SKM-1 (cell line): ENCODE data around the gene SLC16A3.
"Not testable (repeated sequence)": the region's sequence is repeated elsewhere in the genome, so short reads cannot be mapped to it uniquely, and the experiment has no call there.

Source experiments
- DNase-seq: peaks from one replicate; lab custom pipeline; 2025; ENCODE audit not compliant: unreplicated experiment; lab: John Stamatoyannopoulos, UW

The SLC16A3 gene

DNA sequence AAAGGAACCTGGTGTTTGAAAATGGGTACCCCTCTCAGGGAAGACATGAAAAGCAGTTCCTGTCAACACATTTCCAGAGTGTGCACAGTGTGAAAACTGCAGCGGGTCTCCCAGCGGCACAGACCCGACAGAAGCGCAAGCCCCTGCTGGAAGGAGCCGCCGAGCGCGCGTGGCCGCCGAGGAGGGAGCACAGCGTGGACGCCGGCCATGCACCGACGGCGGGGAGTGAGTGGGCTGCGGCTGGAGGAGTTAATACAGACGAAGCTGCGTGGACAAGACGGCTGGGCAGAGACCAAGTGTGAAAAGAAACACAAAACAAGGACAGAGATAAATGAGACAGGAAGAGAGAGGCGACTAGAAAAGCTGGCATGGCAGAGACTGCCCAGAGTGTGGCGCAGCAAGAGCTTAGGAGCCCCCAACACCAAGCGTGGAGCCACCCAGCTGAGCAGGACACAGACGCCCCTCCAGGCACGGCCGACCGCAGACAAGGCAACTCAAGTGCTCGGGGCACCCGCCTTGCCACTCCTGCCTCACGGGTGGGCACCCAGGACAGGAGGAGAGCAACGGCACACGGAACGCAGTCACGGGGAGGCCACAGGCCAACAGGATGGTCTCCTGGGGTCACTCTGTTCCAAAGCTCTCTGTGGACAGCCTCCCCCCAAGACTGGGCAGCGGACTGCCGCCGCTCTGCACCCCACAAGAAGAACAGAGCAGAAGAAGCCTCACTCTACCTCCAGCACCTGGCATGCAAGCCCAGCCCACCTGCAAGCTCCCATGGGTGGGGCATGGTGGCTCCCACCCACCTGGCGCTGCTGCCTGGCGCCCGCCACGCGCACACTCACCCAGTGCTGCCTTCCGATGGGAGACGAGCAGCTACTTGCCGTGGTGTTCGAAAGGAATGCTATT lies 16.5 kb downstream of the SLC16A3 start:
- DNase-seq = no peak

DNA sequence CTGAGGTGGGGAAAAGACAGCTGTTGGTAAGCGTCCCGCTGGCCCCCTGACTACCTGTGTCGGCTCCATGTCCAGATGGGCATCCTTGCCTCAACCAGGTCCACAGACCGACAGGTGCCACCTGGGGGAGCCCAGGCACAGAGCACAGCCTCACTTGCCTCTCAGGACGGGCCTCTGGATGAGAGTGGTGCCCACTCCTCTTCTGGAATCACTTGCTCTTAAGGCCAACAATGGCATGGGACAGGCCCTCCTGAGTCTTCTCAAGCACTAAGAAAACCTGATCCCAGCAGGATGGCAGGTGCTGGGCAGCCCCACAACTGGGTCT lies 17.2 kb downstream of the SLC16A3 start:
- no peak for DNase-seq

DNA sequence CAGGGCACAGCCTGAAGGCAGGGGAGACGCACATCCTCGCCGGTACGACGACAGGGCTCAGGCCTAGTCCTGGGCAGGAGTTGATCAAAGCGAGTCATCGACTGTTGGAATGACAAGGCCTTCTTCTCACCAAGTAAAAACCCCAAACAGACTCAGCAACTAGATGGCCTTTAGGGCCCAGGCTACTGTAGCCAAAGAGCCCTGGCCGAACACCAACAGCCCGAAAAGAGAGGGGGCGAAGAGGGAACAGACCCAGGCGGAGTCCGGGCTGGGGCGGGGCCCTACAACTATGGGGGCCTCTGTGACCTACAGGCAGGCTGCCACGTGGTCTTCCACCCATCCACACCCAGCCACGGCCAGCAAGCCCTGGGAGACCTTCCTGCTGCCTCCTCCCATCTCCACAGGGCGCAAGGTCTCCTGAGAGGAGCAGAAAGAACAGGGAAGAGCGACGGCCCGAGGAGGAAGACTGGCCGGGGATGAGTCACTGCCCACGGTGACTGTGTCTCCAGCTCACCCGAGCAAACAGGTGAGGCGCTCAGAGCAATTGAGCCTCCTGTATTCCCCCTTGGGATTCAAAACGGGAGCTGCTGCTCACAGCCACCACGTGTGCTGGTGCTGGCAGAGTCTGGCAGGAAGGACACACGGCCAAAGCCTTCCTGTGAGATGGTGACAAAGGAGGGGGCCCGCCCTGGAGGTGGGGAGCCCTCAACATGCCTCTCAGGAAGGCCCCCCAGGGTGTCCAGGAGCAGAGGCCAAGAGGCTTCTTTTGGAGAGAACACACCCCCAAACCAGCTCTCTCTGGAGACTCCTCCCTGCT lies 17.7 kb downstream of the SLC16A3 start:
- DNase-seq = no peak

DNA sequence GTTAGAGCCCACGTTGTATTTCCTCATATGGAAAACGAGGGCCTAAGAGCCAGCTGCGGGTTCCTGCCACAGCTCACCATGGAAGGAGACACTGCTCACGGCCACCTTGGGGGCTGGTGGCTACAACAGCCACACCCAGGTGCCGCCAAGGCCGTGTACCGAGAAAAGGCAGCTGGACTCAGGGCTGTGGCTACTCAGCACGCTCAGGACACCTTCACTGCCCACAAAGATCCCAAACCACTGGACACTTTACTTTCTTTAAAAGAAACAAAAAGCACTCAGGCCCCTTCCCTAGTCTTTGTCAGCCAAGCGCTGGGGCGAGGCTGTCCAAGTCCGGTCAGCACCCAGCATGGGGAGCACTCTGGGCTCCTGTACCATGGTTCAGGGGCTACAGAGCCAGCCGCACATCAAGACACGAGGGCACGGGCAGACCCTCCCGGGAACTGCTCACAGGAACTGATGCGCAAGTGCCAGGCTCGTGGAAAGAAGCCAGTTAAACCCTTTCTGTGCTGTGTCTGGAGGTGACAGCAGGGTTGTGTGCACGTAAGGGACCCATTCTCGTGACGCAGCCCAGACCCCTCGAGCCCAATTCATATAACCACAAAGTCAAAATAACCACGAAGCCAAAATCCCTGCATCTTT lies 18.5 kb downstream of the SLC16A3 start:
- no peak for DNase-seq

DNA sequence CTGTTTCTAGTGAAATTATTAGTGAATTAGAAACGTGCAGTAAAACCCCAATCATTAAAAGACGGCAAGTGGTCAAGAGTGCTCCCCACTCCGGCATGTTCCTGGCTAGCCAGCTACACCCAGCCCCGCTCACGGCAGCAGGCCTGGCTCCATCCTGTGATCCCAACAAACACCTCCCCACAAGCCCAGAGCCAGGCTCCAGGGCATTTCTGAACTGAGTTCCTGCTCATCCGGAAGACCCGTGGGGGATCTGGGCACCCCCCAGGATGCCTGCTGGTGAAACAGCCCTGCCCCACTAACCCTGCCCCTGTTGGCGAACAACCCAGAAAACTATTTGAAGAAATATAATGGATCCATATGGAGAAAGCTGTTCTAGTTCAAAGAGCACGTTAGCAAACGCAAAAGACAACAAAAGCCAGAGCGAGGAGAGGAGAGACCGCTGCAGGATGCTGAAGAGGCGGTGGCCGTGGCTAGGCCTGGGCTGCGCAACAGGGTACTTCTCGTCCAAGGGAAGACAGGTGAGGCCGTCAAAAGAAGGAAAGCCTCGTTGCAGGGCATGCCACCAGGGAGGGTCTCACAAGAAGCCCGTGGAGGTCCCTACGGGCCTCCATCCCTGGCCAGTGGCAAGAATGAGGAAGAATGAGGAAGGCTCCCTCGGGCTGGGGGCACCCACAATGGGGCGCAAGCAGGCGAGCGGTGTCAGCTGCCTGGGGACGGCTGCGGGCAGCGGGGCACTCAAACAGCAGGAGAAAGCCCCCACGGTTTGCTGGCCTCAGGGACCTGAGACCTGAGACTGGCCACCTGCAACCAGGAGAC lies 19.2 kb downstream of the SLC16A3 start:
- no peak for DNase-seq

DNA sequence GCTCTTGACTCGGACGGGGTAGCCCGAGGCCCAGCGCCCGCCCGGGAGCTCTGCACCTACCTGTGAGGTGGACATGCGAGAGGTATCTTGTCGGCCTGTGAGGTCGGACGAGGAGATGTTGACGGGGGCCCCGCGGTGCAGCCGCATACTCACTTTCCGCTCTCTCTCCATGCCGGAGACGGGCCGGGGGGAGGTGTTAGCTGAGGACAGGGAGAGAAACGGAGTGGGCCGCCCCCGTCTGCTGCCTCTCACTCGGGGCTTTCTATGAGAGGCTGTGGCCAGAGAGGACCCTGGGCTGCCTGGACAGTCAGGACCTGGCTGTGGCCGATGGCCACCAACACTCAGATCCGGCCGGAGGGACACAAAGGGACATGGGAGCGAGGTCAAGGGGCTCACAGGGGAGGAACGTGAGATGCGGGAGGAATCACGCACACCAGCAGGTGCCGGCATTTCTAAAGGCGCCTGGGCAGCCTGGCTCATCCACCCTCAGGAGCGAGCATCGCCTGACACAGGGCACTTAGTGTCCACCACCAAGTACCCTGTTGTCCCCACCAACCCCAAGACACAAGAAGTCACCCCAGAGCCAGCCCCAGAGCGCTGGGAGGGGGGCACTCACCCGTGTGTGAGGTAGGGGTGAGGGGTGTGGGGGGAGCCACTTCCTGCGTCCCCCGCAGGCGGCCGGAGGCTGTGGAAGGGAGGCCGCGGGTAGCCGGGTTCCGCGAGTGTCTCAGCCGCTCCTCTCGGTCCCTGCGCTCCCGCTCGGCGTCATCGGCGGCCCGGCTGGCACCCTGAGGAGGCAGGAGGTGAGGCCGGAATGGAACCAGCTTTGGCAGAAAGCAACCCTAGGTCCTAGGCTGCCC lies 20.2 kb downstream of the SLC16A3 start:
- DNase-seq = no peak

DNA sequence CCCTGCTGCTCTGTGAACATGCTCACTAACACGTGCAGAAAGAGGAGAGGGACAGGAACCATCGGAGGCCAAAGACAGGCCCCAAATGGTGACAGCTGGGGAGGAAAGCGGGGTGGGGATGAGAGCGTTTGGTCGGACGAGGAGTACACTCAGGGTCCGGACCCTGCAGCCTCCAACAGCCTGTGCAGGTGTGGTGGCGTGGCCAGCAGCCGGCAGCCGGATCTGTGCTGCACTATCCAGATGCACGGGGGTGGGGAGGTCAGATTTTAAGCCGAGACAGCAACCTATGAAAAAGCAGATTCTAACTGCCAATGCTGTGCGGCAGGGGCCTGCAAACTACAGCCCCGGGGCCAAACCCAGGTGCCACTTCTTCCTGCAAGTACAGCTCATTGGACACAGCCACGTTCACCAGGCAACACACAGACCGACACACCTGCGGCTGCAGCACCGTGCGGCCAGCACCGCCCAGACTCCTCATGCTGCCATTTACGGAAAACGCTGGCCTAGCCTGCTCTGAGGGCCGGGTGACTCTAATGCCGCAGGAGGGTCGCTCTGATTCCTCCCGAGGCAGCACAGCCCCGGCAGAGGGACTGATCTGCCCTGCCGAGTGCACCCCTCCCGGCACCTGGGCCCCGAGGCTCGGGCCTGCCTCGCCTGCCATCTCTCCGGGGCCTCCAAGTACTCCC lies 21.2 kb downstream of the SLC16A3 start:
- no peak for DNase-seq

DNA sequence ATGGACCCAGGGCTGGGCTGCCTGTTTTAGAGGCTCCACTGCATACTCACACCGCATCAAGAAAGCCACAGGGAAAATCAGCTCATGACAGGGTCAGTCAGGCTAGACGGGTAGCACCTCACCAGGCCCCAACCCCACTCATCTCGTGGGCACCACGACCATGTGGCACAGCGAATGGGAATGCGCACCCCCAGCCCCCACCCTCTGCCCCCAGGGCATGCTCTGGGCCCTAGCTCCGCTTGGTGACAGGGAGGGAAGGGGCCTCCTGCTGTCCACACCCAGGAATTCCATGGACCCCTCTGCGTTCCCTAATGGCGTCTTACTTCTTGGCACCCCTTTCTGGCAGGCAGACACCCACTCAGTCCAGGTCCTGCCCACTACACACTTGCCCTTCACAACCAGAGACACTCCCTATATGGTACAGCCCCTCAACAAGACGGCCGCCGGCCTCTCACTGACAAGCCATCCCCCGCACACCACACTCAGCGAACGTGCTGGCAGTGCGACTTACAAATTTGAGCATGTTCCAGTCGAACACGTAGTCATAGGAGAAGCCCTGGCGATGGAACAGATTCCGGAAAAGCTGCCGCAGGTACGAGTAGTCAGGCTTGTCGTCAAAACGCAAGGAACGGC lies 22.1 kb downstream of the SLC16A3 start:
- no peak for DNase-seq

DNA sequence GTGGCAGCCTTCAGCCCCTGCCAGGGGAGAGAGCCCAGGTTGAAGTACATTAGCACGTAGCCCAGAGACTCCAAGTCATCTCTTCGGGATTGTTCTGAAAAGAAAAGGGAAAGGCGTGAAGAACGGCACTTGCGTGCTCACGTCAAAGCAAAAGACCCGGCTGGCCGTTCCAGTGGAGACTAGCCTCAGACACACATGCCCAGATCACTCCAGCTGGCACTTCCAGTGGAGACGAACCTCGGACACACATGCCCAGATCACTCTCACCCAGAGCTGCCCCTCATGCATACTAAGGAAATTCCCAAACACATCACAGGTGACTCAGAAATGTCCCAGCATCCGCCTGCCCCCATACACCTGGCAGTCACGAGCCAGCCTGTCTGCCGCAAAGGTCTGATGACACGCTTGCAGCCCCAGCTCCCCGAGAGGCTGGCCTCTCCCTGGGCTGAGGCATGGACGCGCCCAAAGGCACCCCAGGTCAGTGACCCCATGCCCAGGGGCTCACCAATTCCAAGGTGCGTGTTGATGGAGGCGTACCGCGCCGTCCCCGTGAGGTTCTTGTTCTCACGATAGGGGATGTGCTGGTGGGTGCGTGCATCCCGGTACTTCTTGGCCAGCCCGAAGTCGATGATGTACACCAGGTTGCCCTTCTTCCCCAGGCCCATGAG lies 23.8 kb downstream of the SLC16A3 start:
- DNase-seq = no peak

DNA sequence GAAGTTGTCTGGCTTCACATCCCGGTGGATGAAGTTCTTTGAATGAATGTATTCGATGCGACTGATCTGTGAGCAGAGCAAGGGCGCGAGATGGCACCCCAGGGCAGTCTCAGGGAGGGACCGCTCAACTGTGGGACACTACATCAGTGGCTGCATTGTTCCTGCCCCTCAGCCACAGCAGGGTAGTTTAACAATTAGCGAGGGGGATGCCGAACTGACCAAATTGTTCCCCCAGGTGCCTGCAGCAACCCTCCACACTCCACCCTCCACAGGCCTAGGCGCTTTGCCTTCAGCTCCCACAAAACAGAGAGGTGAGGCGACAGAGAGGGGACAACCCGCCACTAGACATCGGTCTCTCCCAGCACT lies 24.3 kb downstream of the SLC16A3 start:
- no peak for DNase-seq

DNA sequence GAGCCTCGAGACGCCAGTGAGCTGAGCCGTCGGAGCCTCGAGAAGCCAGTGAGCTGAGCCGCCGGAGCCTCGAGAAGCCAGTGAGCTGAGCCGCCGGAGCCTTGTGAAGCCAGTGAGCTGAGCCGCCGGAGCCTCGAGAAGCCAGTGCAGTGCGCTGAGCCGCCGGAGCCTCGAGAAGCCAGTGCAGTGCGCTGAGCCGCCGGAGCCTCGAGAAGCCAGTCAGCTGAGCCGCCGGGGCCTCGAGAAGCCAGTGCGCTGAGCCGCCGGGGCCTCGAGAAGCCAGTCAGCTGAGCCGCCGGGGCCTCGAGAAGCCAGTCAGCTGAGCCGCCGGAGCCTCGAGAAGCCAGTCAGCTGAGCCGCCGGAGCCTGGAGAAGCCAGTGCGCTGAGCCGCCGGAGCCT lies 25.3 kb downstream of the SLC16A3 start:
- DNase-seq = not testable (repeated sequence)

DNA sequence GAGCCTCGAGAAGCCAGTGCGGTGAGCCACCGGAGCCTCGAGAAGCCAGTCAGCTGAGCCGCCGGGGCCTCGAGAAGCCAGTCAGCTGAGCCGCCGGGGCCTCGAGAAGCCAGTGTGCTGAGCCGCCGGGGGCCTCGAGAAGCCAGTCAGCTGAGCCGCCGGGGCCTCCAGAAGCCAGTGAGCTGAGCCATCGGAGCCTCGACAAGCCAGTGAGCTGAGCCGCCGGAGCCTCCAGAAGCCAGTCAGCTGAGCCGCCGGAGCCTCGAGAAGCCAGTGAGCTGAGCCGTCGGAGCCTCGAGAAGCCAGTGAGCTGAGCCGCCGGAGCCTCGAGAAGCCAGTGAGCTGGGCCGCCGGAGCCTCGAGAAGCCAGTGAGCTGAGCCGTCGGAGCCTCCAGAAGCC lies 25.9 kb downstream of the SLC16A3 start:
- DNase-seq = not testable (repeated sequence)

DNA sequence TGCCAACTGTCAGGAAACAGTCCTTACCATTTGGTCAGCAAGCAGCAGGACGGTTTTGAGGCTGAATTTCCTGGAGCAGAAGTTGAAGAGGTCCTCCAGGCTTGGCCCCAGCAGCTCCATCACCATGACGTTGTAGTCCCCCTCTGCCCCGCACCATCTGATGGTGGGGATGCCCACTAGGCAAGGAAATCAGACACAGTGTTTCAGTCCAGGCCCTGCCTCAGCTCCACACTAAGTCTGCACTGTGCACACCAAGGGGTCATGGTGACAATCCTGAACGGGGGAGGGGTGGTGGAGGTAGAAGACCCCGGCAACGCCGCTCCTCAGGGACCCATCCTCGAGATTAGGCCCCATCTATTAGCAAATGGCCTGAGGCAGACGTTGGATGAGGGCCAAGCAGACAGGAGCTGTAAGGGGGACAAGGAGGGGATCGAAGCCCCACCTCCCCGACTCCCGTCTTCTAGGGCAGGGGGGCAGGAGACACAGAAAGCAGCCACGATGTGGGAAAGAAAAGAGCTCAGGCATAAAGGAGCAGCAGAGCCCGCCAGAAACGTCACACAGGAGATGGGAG lies 26.6 kb downstream of the SLC16A3 start:
- DNase-seq = no peak

DNA sequence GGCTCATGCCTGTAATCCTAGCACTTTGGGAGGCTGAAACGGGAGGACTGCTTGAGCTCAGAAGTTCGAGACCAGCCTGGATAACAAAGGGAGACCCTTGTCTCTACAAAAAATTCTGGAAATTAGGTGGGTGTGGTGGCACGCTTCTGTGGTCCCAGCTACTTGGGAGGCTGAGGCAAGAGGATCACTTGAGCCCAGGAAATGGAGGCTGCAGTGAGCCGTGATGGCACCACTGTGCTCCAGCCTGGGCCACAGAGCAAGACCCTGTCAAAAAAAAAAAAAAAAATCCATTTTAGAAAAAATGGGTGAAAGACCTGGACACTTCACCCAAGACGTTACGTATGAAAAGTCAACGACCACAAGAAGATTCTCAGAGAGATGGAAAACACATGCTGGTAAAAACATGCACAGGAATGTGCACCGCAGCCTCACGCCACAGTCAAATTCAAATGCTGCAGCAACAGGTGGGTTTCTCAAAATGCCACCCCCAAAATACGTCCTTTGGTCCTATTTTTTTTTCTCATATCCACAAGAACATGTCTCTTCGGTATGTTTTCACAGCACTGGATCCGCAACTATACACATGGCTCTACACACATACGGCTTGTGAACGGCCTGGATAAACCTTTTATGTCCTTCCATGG lies 27.5 kb downstream of the SLC16A3 start:
- DNase-seq = no peak

DNA sequence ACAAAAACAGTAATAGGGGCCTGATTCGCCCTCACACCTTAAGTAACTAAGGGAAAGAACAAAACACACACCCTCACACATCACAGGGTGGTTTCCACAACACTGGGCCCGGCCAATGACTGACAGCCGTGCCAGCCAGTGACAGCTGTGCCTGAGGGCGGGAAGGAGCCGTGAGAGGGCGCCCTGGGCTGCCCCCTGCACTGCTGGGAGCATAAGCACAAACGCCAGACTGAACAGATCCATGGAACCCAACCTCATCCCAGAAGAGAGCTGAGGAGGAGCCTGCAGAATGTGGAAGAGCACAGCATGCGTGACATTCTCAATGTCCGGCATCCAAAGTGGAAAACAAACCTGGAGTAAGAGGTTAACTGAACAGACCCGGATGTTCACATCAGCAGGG lies 28.6 kb downstream of the SLC16A3 start:
- DNase-seq = no peak

DNA sequence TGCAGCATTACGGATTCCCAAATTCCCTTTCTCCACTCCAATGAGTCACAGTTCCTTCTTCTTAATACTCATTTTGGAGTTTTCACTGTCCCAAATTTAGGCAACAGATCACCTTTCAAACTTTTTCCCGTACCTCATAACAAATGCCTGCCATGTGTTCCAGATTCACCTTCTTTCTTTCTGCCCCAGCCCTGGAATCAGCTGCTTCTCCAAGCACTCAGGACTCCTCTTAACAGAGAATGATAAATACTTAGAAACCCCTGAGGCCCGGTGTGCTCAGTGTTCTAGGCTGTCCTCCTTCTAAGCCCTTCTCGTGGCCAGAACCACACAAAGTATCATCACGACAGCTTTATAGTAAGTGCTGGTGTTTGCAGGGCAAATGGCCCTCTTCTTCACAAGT lies 29.7 kb downstream of the SLC16A3 start:
- DNase-seq = no peak
